DND-41 (cell line): ENCODE results near the gene GCH1.

ENCODE experiments used
- CTCF ChIP-seq: IDR thresholded peaks from 2 replicates; pipeline ENCODE4 v1.5.1; 2012; ENCODE audit warnings: borderline replicate concordance, low read length, moderate library complexity, mild to moderate bottlenecking; ENCODE audit not compliant: poor library complexity, severe bottlenecking; ENCODE audit errors: extremely low read depth
- EZH2 ChIP-seq: IDR thresholded peaks from 3 replicates; pipeline ENCODE4 v1.6.1; 2012; ENCODE audit warnings: borderline replicate concordance, low read depth, mild to moderate bottlenecking, moderate library complexity, low read length, inconsistent platforms; ENCODE audit not compliant: severe bottlenecking

- TF ChIP-seq CTCF, result no peak
- no peak for TF ChIP-seq EZH2
Observed at GRCh38 chr14:54854181-54854580, 48.4 kb downstream of the GCH1 start.
